ENCODE measurements around the gene CUEDC1.

CUEDC1 gene

DNA sequence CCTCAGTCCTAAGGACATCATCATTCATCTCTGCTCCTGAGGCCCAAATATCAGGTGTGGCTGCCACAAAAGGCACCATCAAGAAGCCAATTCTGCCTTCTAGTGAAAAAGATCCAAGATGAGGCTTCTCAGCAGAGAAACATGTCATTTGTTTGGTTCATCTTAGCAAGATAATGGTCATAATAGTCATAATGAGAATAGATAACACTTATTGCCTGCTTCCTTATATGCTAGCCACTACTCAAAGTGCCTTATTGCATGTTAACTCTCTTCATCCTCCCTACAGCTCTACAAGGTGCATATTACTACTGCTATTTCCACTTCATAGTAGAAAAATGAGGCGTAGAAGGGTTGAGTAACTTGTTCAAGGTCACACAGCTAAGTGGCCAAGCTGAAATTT is 60.4 kb downstream of the CUEDC1 start:
- no peak for DNase-seq (ENCODE audit: low spot score)

DNA sequence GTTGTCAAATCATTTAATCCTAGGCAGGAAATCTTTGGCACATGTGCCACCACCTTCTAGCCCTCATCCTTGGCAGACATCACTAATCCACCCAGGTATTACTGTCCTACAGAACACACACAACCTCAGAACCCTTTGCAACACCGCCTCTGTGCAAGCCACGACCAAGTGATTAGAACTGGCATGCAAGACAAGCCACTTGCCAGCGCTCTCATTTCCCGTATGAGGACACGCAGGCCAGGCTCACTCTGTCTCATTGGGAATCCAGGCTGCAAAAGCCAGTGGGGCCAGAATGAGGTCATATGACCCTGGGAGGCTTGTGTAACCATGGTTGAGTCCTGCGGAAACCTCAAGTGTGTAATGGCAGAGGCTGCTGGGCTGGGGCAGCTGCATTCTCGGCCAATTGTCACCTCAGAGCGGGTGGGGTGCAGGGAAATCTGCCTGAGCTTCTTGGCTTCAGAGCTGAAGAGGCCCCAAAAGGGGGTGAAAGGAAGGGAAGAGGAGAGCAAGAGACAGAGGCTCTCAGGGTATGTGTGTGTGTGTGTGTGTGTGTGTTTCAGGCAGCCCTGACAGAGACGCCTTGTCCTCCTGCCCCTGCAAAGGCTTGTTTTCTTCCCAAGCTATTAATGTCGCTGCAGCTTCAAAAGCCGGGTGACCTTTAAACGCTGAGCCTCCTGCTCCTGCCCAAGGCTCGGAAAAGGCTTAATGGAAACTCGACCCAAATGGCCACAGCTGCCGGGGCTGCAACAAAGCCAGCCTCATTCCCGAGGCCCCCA is 62.2 kb downstream of the CUEDC1 start:
- peak; percentile 91 for DNase-seq (ENCODE audit: low spot score)

DNA sequence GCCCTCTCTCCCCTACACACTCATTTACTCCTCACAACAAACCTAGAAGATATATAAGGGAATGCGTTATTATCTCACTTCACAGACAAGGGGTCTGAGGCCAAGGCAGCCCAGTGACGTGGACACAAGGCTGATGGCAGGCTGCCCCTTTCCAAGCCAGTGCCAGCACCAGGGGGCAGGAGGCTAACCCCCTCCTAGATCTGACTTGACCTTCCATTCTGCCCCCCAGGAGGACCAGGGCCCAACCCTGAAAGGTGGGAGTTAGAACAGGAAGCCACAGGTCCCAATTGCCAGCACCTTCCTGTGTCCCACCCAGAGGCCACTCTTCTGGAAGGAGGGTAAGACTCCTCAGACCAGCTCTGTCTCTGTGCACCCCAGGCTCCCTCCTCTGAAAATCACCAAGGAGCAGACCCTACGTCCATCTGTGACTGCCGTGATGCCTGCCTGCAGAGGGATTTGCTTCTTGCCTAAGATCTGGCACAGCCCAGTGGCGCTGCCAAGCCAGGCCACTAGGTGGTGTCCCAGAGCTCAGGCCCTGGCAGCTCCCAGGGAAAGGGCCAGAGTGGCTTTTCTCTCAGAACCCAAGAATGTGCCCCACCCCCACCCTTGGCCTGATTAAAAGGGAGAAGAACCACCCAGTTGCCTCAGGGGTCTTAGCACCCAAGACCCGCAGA is 62.9 kb downstream of the CUEDC1 start:
- peak; percentile 95 for DNase-seq (ENCODE audit: low spot score)

DNA sequence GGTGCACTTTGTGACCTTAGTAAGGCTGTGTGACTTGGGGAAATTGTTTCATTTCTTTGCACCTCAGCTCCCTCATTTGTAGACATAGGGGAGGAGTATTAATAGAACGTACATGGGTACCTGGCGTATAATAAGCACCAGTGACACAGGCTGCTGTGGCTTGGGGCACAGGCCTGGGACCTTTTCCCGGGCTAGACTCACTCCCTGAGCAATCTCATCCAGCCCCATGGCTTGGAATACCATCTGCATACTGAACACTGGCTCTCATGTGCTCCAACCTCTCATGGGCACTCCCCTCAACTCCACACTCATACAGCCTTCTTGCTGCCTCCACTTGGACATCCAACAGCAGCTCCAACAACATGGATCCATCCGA is 64.4 kb downstream of the CUEDC1 start:
- DNase-seq (ENCODE audit: low spot score), result no peak

DNA sequence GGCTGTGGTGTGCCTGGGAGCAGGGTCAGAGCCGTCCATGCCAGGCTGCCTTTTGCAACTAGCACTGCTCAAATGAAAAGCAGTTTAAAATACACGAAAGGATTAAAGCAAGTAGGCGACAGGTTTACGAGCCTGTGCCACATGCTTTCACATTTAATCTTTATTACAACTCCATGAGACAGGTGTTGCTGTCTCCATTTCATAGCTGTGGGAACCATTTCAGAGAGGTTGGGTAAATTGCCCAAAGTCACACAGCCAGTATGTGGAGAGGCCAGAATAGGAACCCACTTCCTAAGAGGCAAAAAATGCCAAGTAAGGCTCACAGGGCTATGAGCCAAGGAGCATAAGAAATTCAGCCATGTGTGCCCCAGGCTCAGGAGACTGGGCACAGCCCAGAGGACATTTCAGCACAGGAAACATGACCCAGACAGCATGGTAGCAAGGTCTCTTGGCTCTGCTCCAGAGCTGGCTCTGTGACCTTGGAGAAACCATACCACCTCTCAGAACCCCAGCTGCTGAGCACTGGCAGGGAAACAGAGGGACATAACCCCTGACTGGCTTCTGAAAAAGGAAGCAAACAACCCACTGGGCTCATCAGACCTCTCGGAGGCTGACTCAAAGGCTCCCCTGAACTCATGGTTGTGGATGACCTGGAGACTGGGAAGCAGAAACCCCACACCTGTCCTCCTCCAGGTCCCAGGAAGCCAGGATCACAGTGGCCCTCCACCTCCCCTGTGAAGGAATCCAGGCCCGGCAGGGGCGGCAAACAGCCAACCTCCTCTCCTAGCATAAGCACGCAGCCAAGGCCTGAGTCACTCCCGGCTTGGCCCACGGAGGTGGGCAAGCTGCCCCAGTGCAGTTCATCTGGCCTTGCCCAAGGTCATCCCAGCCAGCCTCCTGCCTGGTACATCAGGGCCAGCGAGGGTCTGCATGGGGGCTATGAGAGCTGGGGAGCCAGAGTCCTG is 65.0 kb downstream of the CUEDC1 start:
- no peak for DNase-seq (ENCODE audit: low spot score)

DNA sequence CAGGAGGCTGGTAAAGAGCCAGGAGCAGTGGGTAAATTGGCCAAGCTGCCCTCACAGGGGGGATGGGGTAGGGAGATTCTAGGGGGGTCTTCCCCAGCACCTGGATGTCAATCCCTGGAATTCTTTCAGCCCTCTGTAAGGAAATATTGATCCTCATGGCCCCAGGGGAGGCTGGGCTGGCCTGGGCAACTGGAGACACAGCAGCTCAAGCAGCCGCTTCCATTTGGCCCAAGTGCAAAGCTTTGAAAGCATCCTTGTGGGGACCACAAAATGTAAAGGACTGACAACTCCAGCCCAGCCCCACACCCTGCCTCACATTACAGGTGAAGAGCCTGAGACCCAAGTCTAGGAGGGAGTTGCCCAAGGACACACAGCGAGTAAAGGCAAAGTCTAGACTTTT is 66.0 kb downstream of the CUEDC1 start:
- DNase-seq (ENCODE audit: low spot score), result no peak

DNA sequence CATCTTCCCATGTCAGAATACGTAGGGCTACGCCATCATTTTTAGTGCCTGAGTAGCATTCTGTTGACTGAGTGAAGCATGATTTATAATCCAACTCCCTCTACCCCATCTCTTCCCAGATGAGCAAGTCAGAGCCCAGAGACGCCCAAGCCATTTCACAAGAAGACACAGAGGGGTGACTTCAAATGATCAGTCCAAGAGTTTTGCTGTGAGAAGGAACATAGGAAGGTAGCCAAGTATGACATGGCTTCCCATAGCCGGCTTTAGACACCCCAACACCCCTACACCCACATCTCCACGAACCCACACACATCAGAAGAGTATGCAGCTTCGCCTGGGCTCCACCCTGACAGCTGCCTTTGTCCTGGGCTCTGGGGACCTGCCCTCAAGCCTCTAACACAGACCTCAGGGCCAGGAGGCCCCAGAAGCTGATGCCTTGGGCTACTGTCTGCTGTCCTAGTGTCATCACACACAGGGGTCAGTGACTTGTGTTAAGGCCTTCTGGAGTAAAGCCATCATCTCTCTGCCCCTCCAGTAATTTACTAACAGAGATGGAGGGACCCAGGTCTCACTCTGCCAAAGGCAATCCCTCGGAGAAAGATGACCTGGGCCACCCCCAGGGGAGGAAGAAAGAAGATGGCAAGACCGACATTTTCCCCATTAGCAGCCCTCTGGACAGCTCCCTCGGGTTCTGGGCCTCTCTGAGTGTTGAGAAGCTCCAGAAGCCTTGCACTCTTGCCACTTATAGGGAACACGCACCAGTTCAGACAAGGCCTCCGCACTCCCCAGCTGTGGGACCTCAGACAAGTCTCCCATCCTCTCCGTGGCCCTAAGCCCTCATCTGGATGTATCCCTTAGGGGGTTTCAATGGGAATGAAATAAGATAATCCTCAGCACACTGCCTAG is 66.6 kb downstream of the CUEDC1 start:
- DNase-seq (ENCODE audit: low spot score), result no peak

DNA sequence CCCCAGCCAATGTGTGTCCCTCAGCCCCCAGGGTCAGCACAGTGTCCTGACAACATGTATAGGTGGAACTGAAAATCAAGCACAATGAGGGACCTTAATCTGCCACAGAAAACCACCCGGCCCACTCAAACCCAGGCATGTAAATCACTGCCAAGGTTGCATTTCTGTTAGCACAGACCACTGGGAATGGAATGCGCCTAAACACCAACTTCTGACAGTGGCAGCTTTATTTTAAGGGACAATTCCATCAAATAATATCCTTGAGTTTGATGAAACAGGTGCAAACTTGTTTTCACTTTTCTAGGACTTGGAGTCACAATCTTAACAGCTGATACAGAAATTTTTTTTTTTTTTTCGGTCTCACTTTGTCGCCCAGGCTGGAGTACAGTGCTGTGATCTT is 68.1 kb downstream of the CUEDC1 start:
- no peak for DNase-seq (ENCODE audit: low spot score)

DNA sequence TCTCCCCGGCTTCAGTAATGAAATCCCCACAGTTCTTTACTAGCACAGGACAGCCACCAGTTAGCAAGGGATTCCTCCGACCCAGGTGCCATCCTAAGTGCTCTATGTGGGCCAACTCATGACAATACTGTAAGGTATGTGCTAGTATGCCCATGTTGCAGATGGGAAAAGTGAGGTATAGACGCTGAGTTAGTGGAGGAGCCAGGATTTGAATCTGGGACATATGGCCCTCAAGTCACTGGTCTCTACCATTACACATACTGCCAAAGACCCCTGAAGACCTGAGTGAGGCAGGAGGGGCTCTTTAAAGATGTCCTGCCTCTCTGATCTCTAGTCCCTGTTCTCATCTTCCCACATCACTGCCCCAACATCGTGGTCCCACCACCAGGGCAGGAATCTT is 69.2 kb downstream of the CUEDC1 start:
- DNase-seq (ENCODE audit: low spot score), result no peak

DNA sequence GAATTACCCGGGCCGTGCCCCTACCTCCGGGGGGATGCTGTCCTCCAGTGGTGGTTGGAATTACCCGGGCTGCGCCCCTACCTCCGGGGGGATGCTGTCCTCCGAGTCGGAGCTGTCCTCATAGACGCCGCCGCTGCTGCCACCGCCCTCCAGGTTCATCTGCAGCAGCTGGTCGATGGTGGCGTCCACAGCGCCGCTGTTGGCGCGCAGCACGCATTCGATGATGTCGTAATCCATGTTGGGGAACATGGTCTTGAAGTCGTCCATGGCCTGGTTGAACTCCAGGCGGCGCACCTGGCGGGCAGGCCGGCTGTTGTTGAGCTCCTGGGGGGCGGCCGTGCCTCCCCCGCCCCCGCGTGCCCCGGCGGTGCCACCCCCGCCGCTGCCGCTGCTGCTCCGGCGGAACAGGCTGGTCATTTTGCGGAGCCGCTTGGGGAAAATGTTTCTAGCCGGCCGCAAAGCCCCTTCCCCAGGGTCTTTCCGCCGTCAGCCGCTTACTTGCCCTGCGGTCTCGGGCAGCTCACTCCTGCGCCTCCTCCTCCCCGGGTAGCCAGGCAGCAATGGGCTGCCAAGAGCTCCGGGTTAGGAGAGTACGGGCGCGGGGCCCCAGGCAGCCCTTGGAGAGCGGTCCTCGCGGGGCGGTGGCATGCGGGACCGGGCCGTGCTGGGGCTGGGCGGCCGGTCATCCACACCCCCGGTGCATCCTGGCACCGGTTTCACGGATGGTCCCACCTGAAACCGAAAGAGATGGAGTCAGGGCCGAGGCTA is 69.9 kb downstream of the CUEDC1 start:
- DNase-seq (ENCODE audit: low spot score), result no peak

DNA sequence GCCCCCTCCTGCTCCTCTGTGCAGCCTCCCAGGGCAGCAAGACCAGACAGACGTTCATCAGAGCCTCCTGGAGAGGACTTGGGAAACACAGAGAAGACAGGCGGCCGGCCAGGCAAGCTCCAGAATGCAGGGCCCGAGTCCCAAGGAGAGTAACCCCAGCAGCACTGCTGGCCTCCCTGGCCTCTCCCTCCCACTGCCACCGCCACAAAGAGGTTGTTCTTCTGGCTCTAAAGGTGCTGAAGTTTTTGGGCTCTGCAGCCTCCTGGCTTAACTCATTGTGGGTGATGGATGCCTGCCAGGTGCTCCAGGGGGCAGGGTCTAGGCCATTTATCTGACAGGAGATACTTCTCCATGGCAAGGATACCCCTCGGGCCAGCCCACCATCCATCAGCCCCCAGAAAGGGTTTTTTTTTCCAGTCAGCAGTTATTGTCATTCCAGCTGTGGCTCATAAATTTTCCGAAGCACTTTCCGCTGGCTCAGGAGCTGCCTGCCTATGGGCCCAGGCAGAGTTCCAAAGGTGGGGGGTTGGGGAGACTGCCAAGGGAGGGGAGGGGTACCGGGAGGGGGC is 73.3 kb downstream of the CUEDC1 start:
- no peak for DNase-seq (ENCODE audit: low spot score)

DNA sequence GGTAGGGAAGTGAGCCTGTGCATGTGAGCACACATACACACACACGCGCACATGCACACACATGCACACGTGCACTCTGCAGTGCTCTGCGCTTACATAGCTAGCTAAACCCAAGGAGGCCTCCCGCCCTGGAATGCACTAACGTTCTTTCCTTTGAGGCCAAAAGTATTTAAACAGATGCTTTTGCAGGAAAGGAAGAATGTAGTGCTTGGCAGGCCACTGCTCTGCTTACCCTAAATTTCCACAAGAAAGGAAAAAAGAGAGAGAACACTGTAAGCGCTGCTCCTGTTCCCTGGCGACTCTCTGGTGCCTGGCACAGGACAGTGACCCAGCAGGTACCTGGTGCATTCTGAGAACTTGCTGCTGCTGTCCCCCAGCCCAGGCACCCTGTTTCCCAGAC is 74.1 kb downstream of the CUEDC1 start:
- no peak for DNase-seq (ENCODE audit: low spot score)

DNA sequence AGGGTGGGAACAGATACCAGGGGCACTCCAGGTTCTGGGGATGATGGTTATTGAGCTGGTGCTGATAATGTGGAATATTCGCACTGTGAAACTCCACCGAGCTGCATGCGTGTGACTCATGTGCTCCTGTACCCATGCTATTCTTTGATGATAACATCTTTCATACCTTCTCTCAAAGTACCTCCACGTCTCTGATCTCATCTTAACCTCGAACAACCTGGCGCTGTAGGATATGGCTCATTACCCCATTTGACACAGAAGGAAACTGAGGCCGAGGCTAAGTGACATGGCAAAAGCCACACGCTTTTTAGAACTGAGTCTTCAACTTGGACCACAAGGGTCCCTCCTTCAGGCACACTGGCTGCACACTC is 75.1 kb downstream of the CUEDC1 start:
- no peak for DNase-seq (ENCODE audit: low spot score)

DNA sequence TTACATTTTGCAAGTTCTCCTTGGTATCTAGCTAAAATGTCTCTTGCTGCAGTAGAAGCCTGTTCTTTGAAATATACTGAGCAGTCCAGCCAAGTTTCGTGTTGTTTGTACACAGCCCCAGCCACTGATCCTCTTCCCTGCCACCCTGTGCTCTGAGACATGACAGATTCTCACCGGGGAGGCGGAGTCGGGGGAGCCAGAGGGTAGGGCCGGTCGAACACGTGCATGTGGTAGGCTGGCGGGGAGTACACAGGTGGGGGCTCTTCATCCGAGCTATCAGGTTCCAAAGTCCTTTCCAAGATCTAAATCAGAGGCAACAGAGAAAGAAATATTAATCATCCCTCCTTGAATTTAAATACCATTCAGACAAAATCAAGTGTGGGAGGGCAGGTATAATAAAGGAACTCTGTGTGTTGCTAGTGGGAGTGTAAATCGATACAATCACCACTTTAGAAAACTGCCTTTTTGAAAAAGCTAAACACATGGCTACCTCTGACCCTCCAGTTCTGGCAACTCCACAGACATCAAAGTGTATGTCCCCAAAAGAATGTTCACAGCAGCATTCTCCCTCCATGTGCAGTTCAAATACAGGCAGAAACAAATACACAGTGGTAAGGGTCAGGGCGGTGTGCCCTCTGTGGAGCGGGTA is 75.7 kb downstream of the CUEDC1 start:
- no peak for DNase-seq (ENCODE audit: low spot score)

DNA sequence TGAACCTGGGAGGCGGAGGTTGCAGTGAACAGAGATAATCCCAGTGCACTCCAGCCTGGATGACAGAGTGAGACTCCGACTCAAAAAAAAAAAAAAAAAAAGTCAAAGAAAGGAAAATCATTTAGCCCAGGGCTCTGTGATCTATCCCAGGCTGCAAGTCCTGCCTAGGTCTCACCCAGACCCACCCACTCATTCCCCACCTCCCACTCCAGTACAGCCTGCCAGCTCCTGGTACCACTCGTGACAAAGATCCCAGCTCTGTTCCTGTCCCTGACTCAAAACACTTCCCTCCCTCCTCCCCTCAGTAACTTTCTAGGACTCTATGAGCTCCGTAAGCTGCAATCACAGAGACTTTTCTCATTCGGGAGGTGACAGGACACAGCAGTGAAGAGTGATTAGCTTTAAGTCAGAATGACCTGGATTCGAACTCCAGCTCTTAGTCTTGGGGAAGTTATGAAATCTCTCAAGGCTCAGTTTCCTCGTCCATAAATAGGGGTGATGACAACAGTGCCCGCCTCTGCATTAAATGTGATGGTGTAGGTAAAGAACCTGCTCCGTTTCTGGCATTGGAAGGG is 77.3 kb downstream of the CUEDC1 start:
- no peak for DNase-seq (ENCODE audit: low spot score)

DNA sequence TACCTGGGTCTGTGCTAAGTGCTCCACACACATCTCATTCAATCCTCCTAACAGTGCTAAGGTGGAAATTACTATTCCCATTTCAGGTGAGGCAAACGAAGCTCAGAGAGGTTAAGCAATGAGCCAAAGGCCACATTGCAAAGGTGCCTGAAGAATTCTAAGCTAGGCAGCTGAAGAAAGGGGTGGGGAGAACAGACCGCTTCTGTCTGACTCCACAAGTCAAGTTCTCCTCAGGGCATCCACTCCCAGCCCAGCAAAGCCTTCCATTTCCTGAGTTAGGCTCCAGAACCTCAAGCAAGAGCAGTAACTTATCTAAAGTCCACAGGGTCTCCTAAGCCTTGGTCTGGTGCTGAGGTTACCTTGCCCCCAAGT is 78.4 kb downstream of the CUEDC1 start:
- DNase-seq (ENCODE audit: low spot score), result no peak

DNA sequence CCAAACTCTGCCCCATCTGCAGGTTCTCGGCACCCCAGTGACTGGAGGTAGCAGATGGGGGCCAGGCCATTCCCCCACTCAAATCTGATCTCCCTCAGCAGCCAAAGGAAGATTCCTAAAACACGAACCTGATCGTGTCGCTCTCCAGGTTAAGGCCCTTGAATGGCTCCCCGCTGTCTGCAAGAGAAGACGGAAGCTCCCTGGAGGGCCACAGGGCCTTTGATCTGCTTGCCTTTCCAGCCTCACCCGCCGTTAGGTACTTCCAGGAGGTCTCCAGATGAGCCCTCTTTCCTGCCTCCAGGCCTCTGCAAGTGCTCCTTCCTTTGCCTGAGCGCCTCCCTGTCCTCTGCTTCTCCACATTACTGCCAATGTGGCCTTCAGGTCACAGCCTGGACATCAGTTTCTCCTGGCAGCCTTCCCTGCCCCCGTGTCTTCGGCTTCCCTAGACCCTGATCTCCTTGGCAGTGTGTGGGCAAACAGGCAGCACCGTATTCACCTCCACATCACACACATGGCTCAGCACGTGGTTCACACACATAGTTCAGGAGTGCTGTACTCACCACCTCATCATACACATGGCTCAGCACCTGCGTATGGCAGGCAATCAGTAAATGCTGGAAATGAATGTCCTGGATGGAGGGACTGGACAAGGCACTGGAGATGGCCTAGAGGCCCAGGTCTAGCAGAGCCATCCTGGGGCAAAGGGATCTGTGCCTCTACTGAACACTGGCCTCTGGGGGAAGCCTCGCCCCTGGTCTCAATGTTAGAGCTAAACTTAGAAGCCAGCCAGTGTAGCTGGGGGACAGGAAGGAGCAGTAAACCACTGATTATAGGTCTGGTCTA is 79.0 kb downstream of the CUEDC1 start:
- no peak for DNase-seq (ENCODE audit: low spot score)

DNA sequence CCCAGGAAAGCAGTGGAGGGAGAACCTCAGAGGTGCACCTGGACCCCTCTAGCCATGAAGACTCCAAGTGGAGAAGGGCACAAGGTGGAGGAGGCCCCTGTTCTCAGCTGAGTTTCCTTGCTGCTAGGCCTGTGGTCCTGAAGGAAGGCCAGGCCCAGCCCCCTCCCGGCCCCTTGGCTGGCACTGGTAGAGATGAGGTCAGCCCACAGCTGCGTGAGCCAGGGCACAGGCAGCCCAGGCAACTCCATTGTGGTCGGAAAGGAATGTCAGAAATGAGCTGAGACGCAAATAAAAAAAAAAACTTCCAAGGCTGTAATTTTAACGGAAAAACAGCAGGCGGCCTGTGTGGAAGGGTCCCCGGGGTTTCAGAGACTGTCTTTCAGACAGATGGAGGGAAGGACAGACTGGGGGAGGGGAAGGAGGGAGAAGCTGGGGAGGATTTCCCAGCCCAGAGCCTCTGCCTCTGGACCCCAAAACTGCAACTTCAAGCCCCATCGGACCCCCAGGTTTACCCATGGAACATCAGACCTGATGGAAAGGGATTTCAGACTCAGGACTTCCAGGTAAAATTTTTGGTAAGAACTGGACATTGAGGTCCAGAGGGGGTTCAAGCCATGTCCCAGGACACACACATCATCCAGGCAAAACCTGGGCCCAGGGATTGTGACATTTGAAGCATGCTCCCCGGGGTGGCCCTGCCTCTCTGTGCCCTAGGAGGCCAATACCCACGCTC is 79.8 kb downstream of the CUEDC1 start:
- peak; percentile 60 for DNase-seq (ENCODE audit: low spot score)

Data from HuH-7.5 (cell line).